ENCODE measurements around the gene WFDC1.

The WFDC1 gene

DNA sequence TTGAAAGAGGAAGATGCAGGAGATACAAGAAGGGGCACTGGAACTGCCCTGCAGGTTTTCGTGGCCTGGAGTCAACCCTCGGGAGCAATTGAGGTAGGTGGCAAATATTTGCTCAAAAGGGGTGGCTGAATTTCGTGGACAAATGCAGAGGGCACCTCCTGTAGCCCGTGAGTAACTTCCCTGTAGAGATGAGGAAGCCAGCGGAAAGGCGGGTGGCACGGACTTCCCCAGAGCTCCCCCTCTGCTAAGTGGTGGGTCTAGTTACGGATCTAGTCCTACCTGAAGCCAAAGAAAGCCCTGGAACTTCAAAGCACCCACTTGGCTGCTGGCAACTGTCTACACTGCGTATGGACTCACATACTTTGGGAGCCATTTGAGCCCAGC is 72.6 kb downstream of the WFDC1 start:
- Histone ChIP-seq H4K20me1 (ENCODE audit: insufficient read depth, low read length, poor library complexity, severe bottlenecking) (no peaks in the 10 kb centered on the region), H3K9me2 (replicated peaks; ENCODE audit: low read depth, low read length) (no peaks in the 10 kb centered on the region), H3K79me2 (ENCODE audit: insufficient read depth, low read length) (no peaks in the 10 kb centered on the region), H3K36me3 (ENCODE audit: insufficient read depth, low read length) (no peaks in the 10 kb centered on the region), H3K4me1 (ENCODE audit: insufficient read depth, low read length, poor library complexity, severe bottlenecking) (peaks cover 12% of the 10 kb centered on the region), H3F3A (ENCODE audit: low read depth) (no peaks in the 10 kb centered on the region), H3K9me3 (ENCODE audit: insufficient read depth, low read depth, low read length) (no peaks in the 10 kb centered on the region), H3K27me3 (ENCODE audit: insufficient read depth, low read length, poor library complexity, severe bottlenecking) (no peaks in the 10 kb centered on the region), H3K4me2 (ENCODE audit: low read depth, low read length, poor library complexity, severe bottlenecking) (no peak overlapping the region), H3K4me3 (ENCODE audit: low read length, poor library complexity, severe bottlenecking) (no peak overlapping the region), H2AFZ (ENCODE audit: low read length) (no peak overlapping the region), H3K9ac (ENCODE audit: low read depth, low read length, poor library complexity, severe bottlenecking) (no peak overlapping the region)
- TF ChIP-seq, protein P1, sequence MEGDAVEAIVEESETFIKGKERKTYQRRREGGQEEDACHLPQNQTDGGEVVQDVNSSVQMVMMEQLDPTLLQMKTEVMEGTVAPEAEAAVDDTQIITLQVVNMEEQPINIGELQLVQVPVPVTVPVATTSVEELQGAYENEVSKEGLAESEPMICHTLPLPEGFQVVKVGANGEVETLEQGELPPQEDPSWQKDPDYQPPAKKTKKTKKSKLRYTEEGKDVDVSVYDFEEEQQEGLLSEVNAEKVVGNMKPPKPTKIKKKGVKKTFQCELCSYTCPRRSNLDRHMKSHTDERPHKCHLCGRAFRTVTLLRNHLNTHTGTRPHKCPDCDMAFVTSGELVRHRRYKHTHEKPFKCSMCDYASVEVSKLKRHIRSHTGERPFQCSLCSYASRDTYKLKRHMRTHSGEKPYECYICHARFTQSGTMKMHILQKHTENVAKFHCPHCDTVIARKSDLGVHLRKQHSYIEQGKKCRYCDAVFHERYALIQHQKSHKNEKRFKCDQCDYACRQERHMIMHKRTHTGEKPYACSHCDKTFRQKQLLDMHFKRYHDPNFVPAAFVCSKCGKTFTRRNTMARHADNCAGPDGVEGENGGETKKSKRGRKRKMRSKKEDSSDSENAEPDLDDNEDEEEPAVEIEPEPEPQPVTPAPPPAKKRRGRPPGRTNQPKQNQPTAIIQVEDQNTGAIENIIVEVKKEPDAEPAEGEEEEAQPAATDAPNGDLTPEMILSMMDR (conservative IDR thresholded peaks at IDR 0.05; ENCODE audit: low read length), result no peak
- TF ChIP-seq EZH2phosphoT487 (IDR thresholded peaks at IDR 0.05; ENCODE audit: borderline replicate concordance), result no peak

- no peaks in the 10 kb centered on the region for H4K20me1 ChIP-seq (ENCODE audit: insufficient read depth, low read length, poor library complexity, severe bottlenecking)
- H3K27me3 ChIP-seq (ENCODE audit: insufficient read depth, low read length, poor library complexity, severe bottlenecking), result no peaks in the 10 kb centered on the region
- peaks cover 10% of the 10 kb centered on the region for H3K4me1 ChIP-seq (ENCODE audit: insufficient read depth, low read length, poor library complexity, severe bottlenecking)
- H3K4me3 ChIP-seq (ENCODE audit: low read length, poor library complexity, severe bottlenecking), result no peak overlapping the region
- H3K9me3 ChIP-seq (ENCODE audit: insufficient read depth, low read depth, low read length), result no peaks in the 10 kb centered on the region
- no peaks in the 10 kb centered on the region for H3F3A ChIP-seq (ENCODE audit: low read depth)
- no peaks in the 10 kb centered on the region for H3K36me3 ChIP-seq (ENCODE audit: insufficient read depth, low read length)
- no peaks in the 10 kb centered on the region for H3K9me2 ChIP-seq (replicated peaks; ENCODE audit: low read depth, low read length)
- H2AFZ ChIP-seq (ENCODE audit: low read length), result no peak overlapping the region
- H3K9ac ChIP-seq (ENCODE audit: low read depth, low read length, poor library complexity, severe bottlenecking), result no peak overlapping the region
- H3K79me2 ChIP-seq (ENCODE audit: insufficient read depth, low read length), result no peaks in the 10 kb centered on the region
- TF ChIP-seq EZH2phosphoT487 (IDR thresholded peaks at IDR 0.05; ENCODE audit: borderline replicate concordance), result no peak
- TF ChIP-seq, protein P1 (conservative IDR thresholded peaks at IDR 0.05; ENCODE audit: low read length), result no peak
- H3K4me2 ChIP-seq (ENCODE audit: low read depth, low read length, poor library complexity, severe bottlenecking), result no peak overlapping the region
Observed at GRCh38 chr16:84367750-84368307, 73.2 kb downstream of the WFDC1 start.

DNA sequence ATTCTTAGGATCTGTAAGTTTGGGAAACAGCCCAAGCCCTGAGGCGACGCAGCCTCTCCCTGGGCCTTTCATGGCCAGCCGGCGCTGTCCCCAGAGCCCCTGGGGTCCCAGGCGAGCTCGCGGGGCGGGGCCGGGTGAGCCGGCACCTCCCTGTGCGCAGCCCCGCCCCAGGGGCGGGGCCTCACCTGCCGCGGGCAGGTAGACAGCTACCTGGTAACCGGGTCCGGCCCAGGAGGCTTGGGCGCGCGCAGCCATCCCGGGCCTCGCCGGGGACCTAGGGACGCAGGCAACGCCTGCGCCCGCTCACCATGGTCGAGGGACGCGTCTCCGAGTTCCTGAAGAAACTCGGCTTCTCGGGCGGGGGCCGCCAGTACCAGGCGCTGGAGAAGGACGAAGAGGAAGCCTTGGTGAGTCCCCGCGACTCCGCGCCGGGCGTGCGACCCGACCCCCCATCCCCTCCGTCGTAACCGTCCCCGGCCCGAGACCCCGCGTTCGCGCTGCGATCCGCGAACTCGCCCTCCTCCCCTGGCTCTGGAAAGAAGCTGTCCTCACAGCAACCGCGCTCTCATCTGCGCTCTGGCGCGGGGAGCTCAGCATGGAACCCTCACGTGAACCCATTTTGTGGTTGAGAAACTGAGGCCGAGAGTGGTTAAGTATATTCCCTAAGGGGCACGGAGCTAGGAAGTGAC is 73.8 kb downstream of the WFDC1 start, which contains the start of gene ATP2C2:
Gene ATP2C2, plus strand, starts transcription at position 231 of the 689 bp plus-strand sequence. Its CDS starts 78 bp downstream, at position 309.
- no peak within 1 kb of the TSS for H3K9ac ChIP-seq (ENCODE audit: low read depth, low read length, poor library complexity, severe bottlenecking)
- H3K4me2 ChIP-seq (ENCODE audit: low read depth, low read length, poor library complexity, severe bottlenecking), result no peak within 1 kb of the TSS
- H3K27me3 ChIP-seq (ENCODE audit: insufficient read depth, low read length, poor library complexity, severe bottlenecking), result no peaks in the 10 kb centered on the region
- TF ChIP-seq, protein P1 (conservative IDR thresholded peaks at IDR 0.05; ENCODE audit: low read length), result no peak
- TF ChIP-seq EZH2phosphoT487 (IDR thresholded peaks at IDR 0.05; ENCODE audit: borderline replicate concordance), result no peak
- H3K4me3 ChIP-seq (ENCODE audit: low read length, poor library complexity, severe bottlenecking), result no peak within 1 kb of the TSS
- H3K36me3 ChIP-seq (ENCODE audit: insufficient read depth, low read length), result no peaks in the 10 kb centered on the region
- H3F3A ChIP-seq (ENCODE audit: low read depth), result no peaks in the 10 kb centered on the region
- no peak within 1 kb of the TSS for H2AFZ ChIP-seq (ENCODE audit: low read length)
- no peaks in the 10 kb centered on the region for H3K79me2 ChIP-seq (ENCODE audit: insufficient read depth, low read length)
- no peaks in the 10 kb centered on the region for H4K20me1 ChIP-seq (ENCODE audit: insufficient read depth, low read length, poor library complexity, severe bottlenecking)
- H3K9me2 ChIP-seq (replicated peaks; ENCODE audit: low read depth, low read length), result no peaks in the 10 kb centered on the region
- H3K9me3 ChIP-seq (ENCODE audit: insufficient read depth, low read depth, low read length), result no peaks in the 10 kb centered on the region
- peaks cover 10% of the 10 kb centered on the region for H3K4me1 ChIP-seq (ENCODE audit: insufficient read depth, low read length, poor library complexity, severe bottlenecking)
